H1 (cell line): Measurements from ENCODE around the gene CAPN2. TPM values are rescaled to one million over a fixed set of nuclear protein-coding genes. Genes with fewer than 3 reads are reported as not detected.

Experiments used
- CHD1 ChIP-seq: IDR thresholded peaks from 2 replicates; pipeline ENCODE4 v1.6.1; 2012; ENCODE audit warnings: low read depth, low read length, improper control_type of control experiment
- CHD7 ChIP-seq: fragments of 300-600 bp; sonication (generic); IDR thresholded peaks from 2 replicates; pipeline ENCODE4 v1.7.1; 2012; ENCODE audit warnings: low read length, moderate library complexity, mild to moderate bottlenecking, inconsistent platforms; ENCODE audit not compliant: insufficient replicate concordance
- JUND ChIP-seq: IDR thresholded peaks from 2 replicates; pipeline ENCODE4 v1.6.1; 2011; ENCODE audit warnings: mild to moderate bottlenecking, improper control_type of control experiment, low read length
- NRF1 ChIP-seq: IDR thresholded peaks from 2 replicates; pipeline ENCODE4 v1.6.1; 2011; ENCODE audit warnings: mild to moderate bottlenecking, low read depth, low read length, improper control_type of control experiment
- PHF8 ChIP-seq: fragments of 200-600 bp; sonication (generic); conservative IDR thresholded peaks from 2 replicates; pipeline ENCODE4 v1.7.1; 2012; ENCODE audit warnings: low read depth, mild to moderate bottlenecking, inconsistent platforms, low read length, moderate library complexity
- POLR2A ChIP-seq, 2 experiments: IDR thresholded peaks; 1 replicate in 1 of 2; 2 replicates in 1 of 2; pipeline ENCODE4 v1.6.1; 2011; ENCODE audit warnings: low read depth in 2 of 2, low read length in 2 of 2, mild to moderate bottlenecking in 2 of 2; ENCODE audit errors: control extremely low read depth in 1 of 2
- SIX5 ChIP-seq: IDR thresholded peaks from 2 replicates; pipeline ENCODE4 v1.6.1; 2011; ENCODE audit warnings: mild to moderate bottlenecking, low read depth, low read length
- SP1 ChIP-seq: IDR thresholded peaks from 2 replicates; pipeline ENCODE4 v1.6.1; 2011; ENCODE audit warnings: low read depth, low read length
- SRF ChIP-seq: IDR thresholded peaks from 2 replicates; pipeline ENCODE4 v1.6.1; 2011; ENCODE audit warnings: mild to moderate bottlenecking, low read depth, low read length, moderate library complexity
- TCF12 ChIP-seq: IDR thresholded peaks from 2 replicates; pipeline ENCODE4 v1.6.1; 2011; ENCODE audit warnings: low read depth, mild to moderate bottlenecking, low read length
- polyA plus RNA-seq, 7 experiments: library from polyadenylated mRNA; depleted of rRNA in 3 of 7; stranded (reverse) in 5 of 7; unstranded in 2 of 7; fragments of >200 nt in 5 of 7; fragments of 200-250 nt in 2 of 7; gene quantifications; 1 replicate in 5 of 7; 2 replicates in 1 of 7; 4 replicates in 1 of 7; pipeline versions ENCODE4 v1.2.1 to v1.2.3, GENCODE V29; 2011 to 2013; ENCODE audit warnings: missing spikeins in 2 of 7, mixed read lengths in 2 of 7
- total RNA-seq: library from RNA; stranded (reverse); fragmentation: NEBNext Ultra II Directional; extraction: Animal tissue kit (Norgen Biotek cat#: 25700); gene quantifications from 2 replicates; pipeline ENCODE4 v1.2.1, GENCODE V29; 2021

Gene CAPN2
- total and polyA plus RNA-seq, 2 of the 8 experiments (the other 6 are each of a cell fraction or from before 2014, with no cell fraction given), result 9.2 to 10.3 TPM

DNA sequence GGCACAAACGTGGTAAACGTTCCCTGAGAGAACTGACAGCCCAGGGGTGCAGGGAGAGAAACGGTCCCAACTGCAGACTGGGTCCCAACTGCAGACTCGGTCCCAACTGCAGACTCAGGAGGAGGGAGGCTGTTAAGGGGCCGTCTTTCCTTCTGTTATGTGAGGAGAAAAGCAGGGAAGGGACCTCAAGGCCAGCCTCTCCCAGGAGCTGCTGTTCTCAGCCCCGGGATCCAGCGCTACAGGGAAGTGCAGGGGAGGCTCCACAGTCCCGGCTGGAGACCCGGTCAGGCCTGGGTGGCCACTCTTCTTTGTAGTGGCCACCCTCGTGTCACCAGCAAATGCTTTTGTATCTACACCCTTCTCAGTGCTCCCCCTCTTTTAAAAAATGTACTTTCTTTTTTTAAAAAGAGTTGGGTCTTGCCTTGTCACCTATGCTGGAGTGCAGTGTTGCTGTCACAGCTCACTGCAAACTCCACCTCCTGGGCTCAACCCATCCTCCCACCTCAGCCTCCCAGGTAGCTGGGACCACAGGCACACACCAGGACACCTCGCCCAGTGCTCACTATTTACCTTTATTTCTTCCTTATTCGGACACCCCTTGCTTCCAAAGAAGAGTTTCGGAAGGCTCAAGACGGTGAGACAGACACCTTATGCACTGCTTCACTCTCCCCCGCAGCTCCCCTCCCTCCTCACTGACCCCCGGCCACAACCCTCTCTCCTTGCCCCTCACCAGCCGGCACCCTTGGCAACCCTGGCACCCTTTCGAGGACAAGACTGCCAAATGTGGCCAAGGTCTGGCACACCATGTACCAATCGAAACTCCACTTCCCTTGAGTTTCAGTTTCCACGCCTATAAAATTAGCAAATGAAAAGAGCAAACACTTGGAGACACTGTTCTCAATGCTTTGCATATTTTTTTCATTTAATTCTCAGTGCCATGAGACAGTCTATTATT, 21.8 kb downstream of the CAPN2 start (continued):
- TF ChIP-seq CHD7 (no peak), SP1 (no peak), SRF (no peak), JUND (no peak), TCF12 (no peak), SIX5 (no peak), PHF8 (no peak), CHD1 (no peak), NRF1 (no peak), POLR2A (IDR thresholded peaks at IDR 0.05; ENCODE audit: control extremely low read depth in 1 of 2, low read depth in 2 of 2, low read length in 2 of 2) (no peak)
